ENCODE measurements around the gene BPIFB1. TPM values are rescaled to one million over a fixed set of nuclear protein-coding genes. Genes with fewer than 3 reads are reported as not detected.

The BPIFB1 gene, protein sequence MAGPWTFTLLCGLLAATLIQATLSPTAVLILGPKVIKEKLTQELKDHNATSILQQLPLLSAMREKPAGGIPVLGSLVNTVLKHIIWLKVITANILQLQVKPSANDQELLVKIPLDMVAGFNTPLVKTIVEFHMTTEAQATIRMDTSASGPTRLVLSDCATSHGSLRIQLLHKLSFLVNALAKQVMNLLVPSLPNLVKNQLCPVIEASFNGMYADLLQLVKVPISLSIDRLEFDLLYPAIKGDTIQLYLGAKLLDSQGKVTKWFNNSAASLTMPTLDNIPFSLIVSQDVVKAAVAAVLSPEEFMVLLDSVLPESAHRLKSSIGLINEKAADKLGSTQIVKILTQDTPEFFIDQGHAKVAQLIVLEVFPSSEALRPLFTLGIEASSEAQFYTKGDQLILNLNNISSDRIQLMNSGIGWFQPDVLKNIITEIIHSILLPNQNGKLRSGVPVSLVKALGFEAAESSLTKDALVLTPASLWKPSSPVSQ
- total RNA-seq (2022; extraction: Qiagen RNA extraction), result 0.03 to 0.15 TPM (median 0.07 TPM) in 5 replicates

DNA sequence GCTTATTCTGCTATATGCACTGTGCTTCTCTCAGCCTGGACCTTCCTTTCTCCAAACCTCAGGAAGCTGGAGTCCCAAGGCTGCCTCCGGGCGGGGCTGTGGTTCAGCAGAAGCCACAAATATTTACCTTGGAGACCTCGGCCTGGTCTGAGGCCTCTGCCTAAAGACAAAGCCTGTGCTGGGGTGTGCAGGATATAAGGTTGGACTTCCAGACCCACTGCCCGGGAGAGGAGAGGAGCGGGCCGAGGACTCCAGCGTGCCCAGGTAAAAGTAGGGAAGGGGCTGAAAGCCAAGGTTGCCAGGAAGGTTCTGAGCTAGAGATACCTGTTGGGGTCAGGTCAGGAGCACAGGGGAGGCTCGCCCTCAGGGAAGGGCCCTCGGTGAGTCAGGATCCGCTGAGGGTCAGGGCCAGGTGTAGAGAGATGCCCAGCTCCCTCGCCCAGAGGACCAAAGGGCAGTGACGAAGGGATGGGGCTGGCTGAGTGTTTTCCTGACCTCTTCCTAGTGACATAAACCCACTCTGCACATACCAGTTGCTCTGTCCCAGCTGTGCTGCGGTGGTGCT lies at the start of gene BPIFB1:
Gene BPIFB1 (plus strand): TSS at position 224 of the 565 bp plus-strand sequence. CDS start 2,860 bp downstream, outside the sequence.

DNA sequence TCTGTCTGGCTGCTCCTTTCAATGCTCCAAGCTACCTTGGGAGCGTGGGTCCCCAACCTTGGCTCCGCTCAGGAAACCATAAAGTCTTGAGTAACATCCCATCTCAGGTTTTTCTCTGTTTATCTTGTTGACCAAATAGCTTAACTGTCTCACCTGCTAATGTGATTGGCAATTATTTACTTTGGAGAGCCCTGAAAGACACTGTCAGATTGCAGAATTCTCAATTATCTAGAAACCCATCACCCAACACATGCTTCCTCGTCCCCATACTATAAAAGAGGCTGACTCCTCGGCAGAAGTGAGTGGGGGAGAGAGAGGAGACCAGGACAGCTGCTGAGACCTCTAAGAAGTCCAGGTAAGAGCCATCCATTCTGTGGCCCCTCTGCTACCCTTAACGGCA lies 47.3 kb upstream of the BPIFB1 start, which contains the start of gene BPIFA1:
Gene BPIFA1 (plus strand): TSS at position 301 of the 400 bp plus-strand sequence. CDS start 1,716 bp downstream, outside the sequence.

Other genes starting within 250 kb of the BPIFB1 start
- gene BPIFB3, start 229.3 kb upstream of the BPIFB1 start, total RNA-seq (2022; extraction: Qiagen RNA extraction), result not detected in 5 replicates
- gene BPIFB4, start 203.6 kb upstream of the BPIFB1 start, total RNA-seq (2022; extraction: Qiagen RNA extraction), result not detected in 5 replicates
- gene BPIFA2, start 115.1 kb upstream of the BPIFB1 start, total RNA-seq (2022; extraction: Qiagen RNA extraction), result 0.11 TPM in 1 of 5 replicates, not detected in the others
- gene BPIFA3, start 65.9 kb upstream of the BPIFB1 start, total RNA-seq (2022; extraction: Qiagen RNA extraction), result not detected in 5 replicates
- not detected in 5 replicates for gene BPIFA1, start 47.2 kb upstream of the BPIFB1 start, total RNA-seq (2022; extraction: Qiagen RNA extraction)
- 29.6 to 33.9 TPM (median 31.5 TPM) in 5 replicates for gene CDK5RAP1, start 118.3 kb downstream of the BPIFB1 start, total RNA-seq (2022; extraction: Qiagen RNA extraction)
- gene SNTA1, start 160.5 kb downstream of the BPIFB1 start, total RNA-seq (2022; extraction: Qiagen RNA extraction), result 9.4 to 12.1 TPM (median 11.1 TPM) in 5 replicates
- gene CBFA2T2, start 206.9 kb downstream of the BPIFB1 start, total RNA-seq (2022; extraction: Qiagen RNA extraction), result 4.4 to 6.2 TPM (median 5.6 TPM) in 5 replicates